WERI-Rb-1 (cell line): ENCODE results near the gene ADI1.

Experiments used
- DNase-seq: peaks from one replicate; pipeline ENCODE4 v3.0.0-alpha.2; 2020
- H3K27ac ChIP-seq: fragments of 250-450 bp; sonication (Bioruptor Pico); 2 replicates; pipeline ENCODE4 v1.5.1; 2020; ENCODE audit warnings: mild to moderate bottlenecking, moderate library complexity
- H3K27me3 ChIP-seq: fragments of 250-450 bp; sonication (Bioruptor Pico); 2 replicates; pipeline ENCODE4 v1.5.1; 2021; ENCODE audit warnings: mild to moderate bottlenecking, low read depth, moderate library complexity; ENCODE audit not compliant: insufficient read depth, severe bottlenecking
- H3K36me3 ChIP-seq: fragments of 250-450 bp; sonication (Bioruptor Pico); 2 replicates; pipeline ENCODE4 v1.5.1; 2020; ENCODE audit warnings: mild to moderate bottlenecking, moderate library complexity
- H3K4me3 ChIP-seq: 2 replicates; pipeline ENCODE4 v1.5.1; 2011; ENCODE audit warnings: low read depth, mild to moderate bottlenecking, control low read depth, low read length
- H3K9me3 ChIP-seq: fragments of 250-450 bp; sonication (Bioruptor Pico); 2 replicates; pipeline ENCODE4 v1.5.1; 2021; ENCODE audit warnings: mild to moderate bottlenecking, moderate library complexity; ENCODE audit not compliant: severe bottlenecking
- TF ChIP-seq, protein P1 (sequence below): IDR thresholded peaks from 2 replicates; pipeline ENCODE4 v1.5.1; 2011; ENCODE audit warnings: low read depth, mild to moderate bottlenecking, control low read depth, inconsistent platforms, low read length

ADI1 gene

DNA sequence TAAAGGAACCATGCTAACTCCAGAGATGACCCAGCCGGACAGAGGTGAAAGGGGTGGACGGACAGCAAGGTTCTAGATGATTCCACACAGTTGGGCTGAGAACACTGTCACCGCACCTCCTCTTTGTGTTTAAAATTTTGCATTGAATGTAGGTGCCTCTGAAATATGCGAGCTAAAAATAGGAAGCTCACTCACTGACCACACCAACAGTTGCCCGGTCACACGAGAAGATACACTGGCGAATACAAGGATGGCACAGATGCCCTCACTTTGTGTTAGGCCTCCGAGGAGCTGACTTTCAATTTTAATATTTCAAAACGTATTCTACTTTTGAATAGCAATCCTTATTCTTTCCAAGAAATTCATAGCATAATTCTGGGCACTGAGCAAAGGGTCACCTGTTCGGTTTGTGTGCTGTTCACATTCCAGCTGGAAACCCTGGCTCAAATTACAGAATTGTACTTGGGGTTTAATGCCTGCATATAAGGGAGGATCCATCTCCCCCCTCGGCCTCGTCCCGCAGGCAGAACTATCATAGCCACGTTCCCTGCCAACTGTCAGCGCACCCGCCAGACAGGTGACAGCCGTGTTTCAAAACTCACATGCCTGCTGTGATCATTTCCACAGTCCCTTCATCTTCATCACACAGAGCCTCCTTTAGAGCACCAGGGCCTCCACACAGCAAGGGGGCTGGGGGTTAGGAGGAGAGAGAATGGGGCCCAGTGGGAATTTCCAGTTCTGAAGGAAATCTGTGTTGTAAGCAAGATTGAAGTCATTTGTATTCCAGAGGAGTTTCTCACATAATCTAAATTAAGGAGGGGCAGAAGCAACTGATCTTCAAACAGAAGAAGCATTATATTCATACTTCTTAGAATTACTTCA is 48.2 kb downstream of the ADI1 start:
- Histone ChIP-seq H3K27ac (no peak overlapping the region), H3K9me3 (no peaks in the 10 kb centered on the region), H3K4me3 (no peak overlapping the region), H3K27me3 (no peaks in the 10 kb centered on the region), H3K36me3 (peaks cover 24% of the 10 kb centered on the region)
- TF ChIP-seq, protein P1, sequence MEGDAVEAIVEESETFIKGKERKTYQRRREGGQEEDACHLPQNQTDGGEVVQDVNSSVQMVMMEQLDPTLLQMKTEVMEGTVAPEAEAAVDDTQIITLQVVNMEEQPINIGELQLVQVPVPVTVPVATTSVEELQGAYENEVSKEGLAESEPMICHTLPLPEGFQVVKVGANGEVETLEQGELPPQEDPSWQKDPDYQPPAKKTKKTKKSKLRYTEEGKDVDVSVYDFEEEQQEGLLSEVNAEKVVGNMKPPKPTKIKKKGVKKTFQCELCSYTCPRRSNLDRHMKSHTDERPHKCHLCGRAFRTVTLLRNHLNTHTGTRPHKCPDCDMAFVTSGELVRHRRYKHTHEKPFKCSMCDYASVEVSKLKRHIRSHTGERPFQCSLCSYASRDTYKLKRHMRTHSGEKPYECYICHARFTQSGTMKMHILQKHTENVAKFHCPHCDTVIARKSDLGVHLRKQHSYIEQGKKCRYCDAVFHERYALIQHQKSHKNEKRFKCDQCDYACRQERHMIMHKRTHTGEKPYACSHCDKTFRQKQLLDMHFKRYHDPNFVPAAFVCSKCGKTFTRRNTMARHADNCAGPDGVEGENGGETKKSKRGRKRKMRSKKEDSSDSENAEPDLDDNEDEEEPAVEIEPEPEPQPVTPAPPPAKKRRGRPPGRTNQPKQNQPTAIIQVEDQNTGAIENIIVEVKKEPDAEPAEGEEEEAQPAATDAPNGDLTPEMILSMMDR = no peak
- no peak for DNase-seq

DNA sequence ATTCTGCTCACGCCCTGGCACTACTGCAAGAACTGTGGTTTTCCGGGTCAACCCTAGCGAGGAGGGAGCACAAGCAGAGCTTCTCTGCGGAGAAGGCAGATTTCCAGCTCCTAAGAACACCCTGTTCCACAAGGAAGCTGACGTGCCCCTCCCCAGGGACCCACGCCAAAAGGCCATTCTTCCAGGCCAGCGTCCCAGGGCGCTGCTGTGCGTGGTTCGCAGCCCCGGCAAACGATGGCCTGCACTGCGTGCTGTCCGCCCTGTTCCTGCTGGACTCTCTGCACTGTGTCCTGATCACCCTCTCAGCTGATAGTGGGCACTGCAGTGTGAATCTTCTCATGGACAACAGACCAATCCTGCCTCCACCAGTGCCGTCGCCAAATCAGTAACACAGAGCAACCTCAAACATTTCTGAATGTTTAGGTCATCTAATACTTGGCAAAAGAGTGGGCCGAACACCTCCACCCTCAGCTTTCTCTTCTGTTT is 49.1 kb downstream of the ADI1 start:
- Histone ChIP-seq H3K9me3 (no peaks in the 10 kb centered on the region), H3K36me3 (peaks cover 20% of the 10 kb centered on the region), H3K27ac (no peak overlapping the region), H3K4me3 (no peak overlapping the region), H3K27me3 (no peaks in the 10 kb centered on the region)
- TF ChIP-seq, protein P1 = no peak
- no peak for DNase-seq

DNA sequence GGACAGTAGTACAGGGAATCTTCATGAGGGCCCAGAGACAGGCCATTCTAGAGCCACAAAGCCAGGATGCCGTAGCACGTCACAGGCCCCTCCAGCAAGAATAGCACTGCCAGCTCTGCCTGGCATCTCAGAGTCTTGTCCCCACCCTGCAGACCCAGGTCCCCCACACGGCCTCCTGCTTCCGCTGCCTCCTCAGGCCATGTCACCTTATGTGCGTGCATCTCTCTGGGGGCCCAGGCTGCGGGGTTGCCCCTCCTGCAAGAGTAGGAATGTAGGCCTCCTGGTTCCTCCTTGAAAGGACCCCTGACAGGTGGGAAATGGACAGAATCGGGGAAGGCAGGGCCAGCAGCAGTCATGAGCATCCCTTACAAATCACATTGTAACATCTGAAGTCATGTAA is 49.8 kb downstream of the ADI1 start:
- no peak for DNase-seq
- no peaks in the 10 kb centered on the region for H3K9me3 ChIP-seq
- TF ChIP-seq, protein P1 = no peak
- H3K4me3 ChIP-seq = no peak overlapping the region
- peaks cover 15% of the 10 kb centered on the region for H3K36me3 ChIP-seq
- no peak overlapping the region for H3K27ac ChIP-seq
- H3K27me3 ChIP-seq = no peaks in the 10 kb centered on the region

DNA sequence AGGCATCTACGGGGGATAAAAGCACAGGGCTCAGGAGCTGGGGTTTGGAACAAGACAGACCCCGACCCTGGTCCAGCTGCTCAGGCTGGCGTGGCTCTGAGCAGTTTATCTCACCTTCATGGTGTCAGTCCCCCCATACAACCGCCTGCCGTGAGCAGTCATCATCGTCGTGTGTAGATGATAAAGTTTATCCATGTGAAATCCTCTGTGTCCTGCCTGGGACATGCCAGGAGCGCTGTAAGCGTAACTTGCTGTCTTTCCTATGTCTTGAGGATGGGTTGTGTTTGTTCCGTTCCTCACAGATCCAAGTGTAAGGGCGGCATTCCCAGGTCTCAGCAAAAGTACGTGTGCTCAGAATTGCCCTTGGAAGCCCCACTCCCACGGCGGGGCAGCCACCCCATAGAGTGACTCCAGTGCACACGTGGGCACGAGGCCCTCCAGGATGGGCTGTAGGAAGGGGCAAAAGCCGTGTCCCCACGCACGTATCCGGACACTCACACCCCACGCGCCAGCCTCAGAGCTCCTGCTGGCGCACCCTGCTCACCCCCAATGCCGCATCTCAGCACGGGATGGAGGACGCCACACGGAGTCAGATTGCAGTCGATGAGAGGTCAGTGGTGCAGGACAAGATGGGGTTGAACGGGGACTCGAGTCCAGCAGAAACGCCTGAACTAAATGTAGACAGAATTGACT is 50.9 kb downstream of the ADI1 start:
- peaks cover 15% of the 10 kb centered on the region for H3K36me3 ChIP-seq
- TF ChIP-seq, protein P1 = no peak

DNA sequence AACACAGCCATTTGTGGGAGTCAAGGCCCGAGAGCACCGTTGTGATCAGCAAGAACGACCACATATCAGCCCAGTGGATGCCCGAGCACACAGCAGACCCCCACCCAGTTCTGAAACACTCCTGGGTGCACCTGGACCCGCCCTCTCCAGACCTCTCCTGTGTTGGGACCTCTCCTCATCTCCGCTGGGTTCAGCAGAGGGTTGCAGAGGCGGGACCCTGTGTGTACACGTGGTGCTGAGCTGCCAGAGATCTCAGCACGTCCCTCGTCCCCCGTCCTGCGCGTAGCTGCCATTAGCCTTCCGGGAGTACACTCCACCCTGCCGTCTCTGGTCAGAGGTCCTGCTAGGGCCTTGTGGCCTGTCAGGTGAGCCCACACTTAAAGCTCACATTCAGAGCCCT is 51.7 kb downstream of the ADI1 start:
- DNase-seq = no peak
- H3K4me3 ChIP-seq = no peak overlapping the region
- TF ChIP-seq, protein P1 = no peak
- H3K27ac ChIP-seq = no peak overlapping the region
- H3K27me3 ChIP-seq = no peaks in the 10 kb centered on the region
- H3K9me3 ChIP-seq = no peaks in the 10 kb centered on the region
- peaks cover 15% of the 10 kb centered on the region for H3K36me3 ChIP-seq

More for the DNA sequence above, 50.9 kb downstream of the ADI1 start:
- Histone ChIP-seq H3K27me3 (no peaks in the 10 kb centered on the region), H3K9me3 (no peaks in the 10 kb centered on the region), H3K27ac (no peak overlapping the region), H3K4me3 (no peak overlapping the region)
- DNase-seq = no peak
